ENCODE measurements around the gene AK1. TPM values are rescaled to one million over a fixed set of nuclear protein-coding genes. Genes with fewer than 3 reads are reported as not detected.

The AK1 gene
- total RNA-seq, 2 experiments from 2014 or later = 46.7 to 52.6 TPM

GRCh38 chr9:127876764-127877562 lies 512 bp downstream of the AK1 start:
- Histone ChIP-seq H3K27me3 (ENCODE audit: control insufficient read depth in 1 of 2, insufficient read depth in 2 of 2, low read length in 2 of 2) (peaks cover 5 to 6% of the 10 kb centered on the region in 2 experiments), H3K4me3 (ENCODE audit: low read length) (no peak overlapping the region), H3K4me1 (ENCODE audit: insufficient read depth, low read length) (peaks cover 9% of the 10 kb centered on the region), H3K36me3 (ENCODE audit: insufficient read depth, low read length) (no peaks in the 10 kb centered on the region), H3K27ac (ENCODE audit: low read depth in 1 of 2, low read length in 2 of 2) (no peak overlapping the region), H3K9me3 (ENCODE audit: control insufficient read depth in 1 of 2, insufficient read depth in 1 of 2, low read length in 2 of 2) (no peaks in the 10 kb centered on the region)
- POLR2A ChIA-PET = no interaction called here
- no peaks in the 10 kb centered on the region for H3K9me3 Mint-ChIP-seq
- H3K4me3 Mint-ChIP-seq = no peak overlapping the region
- no peak for TF ChIP-seq CTCF (IDR thresholded peaks at IDR 0.05)
- CTCF ChIA-PET = no interaction called here
- H3K27me3 Mint-ChIP-seq = no peaks in the 10 kb centered on the region
- H3K4me1 Mint-ChIP-seq (ENCODE audit: low read depth) = no peaks in the 10 kb centered on the region
- intact Hi-C loops (cut with DNase I, micrococcal nuclease) = loop anchor here in 1 of 2 experiments (5.0 kb wide), 1 partner anchor 35 kb away; no protein-coding TSS in a partner anchor
- DNase-seq (no peak), ATAC-seq (ENCODE audit: poor library complexity) (no peak)
- peaks cover 5% of the 10 kb centered on the region for H3K36me3 Mint-ChIP-seq (ENCODE audit: low read depth)
- H3K27ac Mint-ChIP-seq = no peak overlapping the region

DNA sequence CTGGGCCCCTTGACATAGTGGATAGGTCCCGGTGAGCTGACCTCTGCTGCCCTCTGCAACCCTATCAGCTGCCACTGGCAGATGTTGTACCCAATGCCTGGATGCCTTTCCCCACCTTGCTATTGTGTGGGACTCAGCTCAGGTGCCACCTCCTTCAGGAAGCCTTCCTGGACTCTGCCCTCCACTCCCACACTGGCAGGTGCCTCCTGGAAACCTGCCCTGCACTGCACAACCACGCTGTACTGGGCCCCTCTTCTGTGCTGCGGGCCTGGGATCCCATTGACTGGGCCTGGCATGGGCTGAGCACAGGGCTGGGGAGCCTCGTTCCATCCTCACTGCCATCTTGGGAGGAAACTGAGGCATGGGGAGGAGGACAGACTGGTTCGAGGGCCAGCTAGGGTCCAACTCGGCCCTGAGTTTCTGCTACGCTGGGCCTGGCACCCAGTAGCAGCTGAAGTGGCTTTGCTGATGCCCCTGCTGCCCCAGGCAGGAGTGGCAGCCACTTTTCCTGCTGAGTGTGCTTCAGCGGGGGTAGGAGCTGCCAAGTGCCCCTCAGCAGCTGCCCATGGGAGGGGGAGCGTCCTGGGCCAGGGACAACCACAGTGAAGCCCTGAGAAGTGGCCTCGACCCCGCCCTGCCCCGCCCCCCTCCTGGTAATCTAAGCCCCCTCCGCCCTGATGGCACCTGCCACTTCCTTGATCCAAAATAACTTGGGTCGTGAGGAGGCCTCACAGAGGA lies 1.3 kb downstream of the AK1 start:
- Histone ChIP-seq H3K36me3 (ENCODE audit: insufficient read depth, low read length) (no peaks in the 10 kb centered on the region), H3K4me3 (ENCODE audit: low read length) (no peak overlapping the region), H3K9me3 (ENCODE audit: control insufficient read depth in 1 of 2, insufficient read depth in 1 of 2, low read length in 2 of 2) (no peaks in the 10 kb centered on the region), H3K27me3 (ENCODE audit: control insufficient read depth in 1 of 2, insufficient read depth in 2 of 2, low read length in 2 of 2) (peaks cover 5 to 6% of the 10 kb centered on the region in 2 experiments), H3K27ac (ENCODE audit: low read depth in 1 of 2, low read length in 2 of 2) (no peak overlapping the region), H3K4me1 (ENCODE audit: insufficient read depth, low read length) (peaks cover 9% of the 10 kb centered on the region)
- intact Hi-C loops (cut with DNase I, micrococcal nuclease) = loop anchor here in 1 of 2 experiments (5.0 kb wide), 1 partner anchor 36 kb away; no protein-coding TSS in a partner anchor
- Mint-ChIP-seq H3K9me3 (no peaks in the 10 kb centered on the region), H3K27me3 (no peaks in the 10 kb centered on the region), H3K4me3 (no peak overlapping the region), H3K27ac (no peak overlapping the region), H3K4me1 (ENCODE audit: low read depth) (no peaks in the 10 kb centered on the region), H3K36me3 (ENCODE audit: low read depth) (peaks cover 5% of the 10 kb centered on the region)
- POLR2A ChIA-PET = no interaction called here
- ATAC-seq (ENCODE audit: poor library complexity) (no peak), DNase-seq (no peak)
- CTCF ChIA-PET = no interaction called here
- TF ChIP-seq CTCF (IDR thresholded peaks at IDR 0.05) = no peak

DNA sequence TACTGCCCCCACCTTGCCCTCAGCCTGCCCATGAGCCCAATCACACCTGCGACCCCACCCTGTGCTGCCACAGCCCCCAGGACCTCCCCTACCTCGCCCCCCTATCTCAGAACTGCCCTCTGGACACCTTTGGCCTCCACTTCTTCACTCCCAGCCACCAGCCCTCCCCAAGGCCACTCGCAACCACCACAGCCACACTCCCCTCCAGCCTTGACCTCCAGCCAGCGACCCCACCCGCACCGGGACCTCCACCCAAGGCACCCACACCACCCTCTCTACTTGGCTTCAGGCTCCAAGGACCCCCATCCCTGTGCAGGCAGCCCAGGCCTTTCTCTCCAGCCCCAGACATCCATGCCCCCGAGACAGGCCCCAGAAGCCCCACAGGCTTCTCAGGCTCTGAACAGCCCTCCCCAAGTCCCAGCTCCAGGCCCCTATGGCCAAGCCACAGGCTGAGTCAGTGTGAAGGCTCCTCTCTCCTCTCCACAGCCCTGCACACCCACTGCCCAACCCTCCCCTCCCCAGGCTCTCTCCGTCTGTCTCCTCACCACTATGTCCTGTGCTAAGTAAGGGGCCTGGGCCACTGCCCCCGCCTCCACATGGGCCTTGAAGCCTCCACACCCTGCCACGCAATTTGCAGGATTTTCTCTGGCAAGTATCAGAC lies 2.0 kb downstream of the AK1 start:
- Mint-ChIP-seq H3K27ac (no peak overlapping the region), H3K4me3 (no peak overlapping the region), H3K27me3 (no peaks in the 10 kb centered on the region), H3K9me3 (no peaks in the 10 kb centered on the region), H3K36me3 (ENCODE audit: low read depth) (peaks cover 5% of the 10 kb centered on the region), H3K4me1 (ENCODE audit: low read depth) (no peaks in the 10 kb centered on the region)
- Histone ChIP-seq H3K27ac (ENCODE audit: low read depth in 1 of 2, low read length in 2 of 2) (no peak overlapping the region), H3K36me3 (ENCODE audit: insufficient read depth, low read length) (no peaks in the 10 kb centered on the region), H3K4me1 (ENCODE audit: insufficient read depth, low read length) (peaks cover 9% of the 10 kb centered on the region), H3K27me3 (ENCODE audit: control insufficient read depth in 1 of 2, insufficient read depth in 2 of 2, low read length in 2 of 2) (peaks cover 5 to 6% of the 10 kb centered on the region in 2 experiments), H3K9me3 (ENCODE audit: control insufficient read depth in 1 of 2, insufficient read depth in 1 of 2, low read length in 2 of 2) (no peaks in the 10 kb centered on the region), H3K4me3 (ENCODE audit: low read length) (no peak overlapping the region)
- ATAC-seq (ENCODE audit: poor library complexity) (no peak), DNase-seq (no peak)
- TF ChIP-seq CTCF (IDR thresholded peaks at IDR 0.05) = no peak
- intact Hi-C loops (cut with DNase I, micrococcal nuclease) = loop anchor here in 1 of 2 experiments (5.0 kb wide), 1 partner anchor 37 kb away; no protein-coding TSS in a partner anchor
- ChIA-PET POLR2A (no interaction called here), CTCF (no interaction called here)

Data from CD4-positive, alpha-beta T cell (primary cell).